ENCODE measurements around the gene LOC128125822.

The LOC128125822 gene

DNA sequence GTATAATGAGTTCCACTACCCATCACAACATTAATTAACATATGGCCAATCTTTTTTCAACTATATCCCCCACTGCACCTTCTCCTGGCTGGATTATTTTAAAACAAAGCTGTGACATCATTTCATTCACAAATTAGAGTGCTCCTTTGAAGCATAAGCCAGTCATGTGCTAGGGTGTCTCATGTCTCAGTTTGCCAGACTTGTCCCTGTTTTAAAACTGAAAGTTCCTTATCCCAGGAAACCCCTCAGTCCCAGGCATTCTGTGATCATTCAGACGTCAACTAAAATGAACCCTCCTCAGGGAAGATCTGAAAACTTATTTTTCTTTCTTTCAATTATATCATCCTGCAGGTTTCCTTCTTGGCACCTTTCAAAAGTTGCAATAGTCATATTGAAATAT is 29.3 kb upstream of the LOC128125822 start:
- H3K4me3 ChIP-seq (ENCODE audit: low read depth, low read length) = no peak overlapping the region

DNA sequence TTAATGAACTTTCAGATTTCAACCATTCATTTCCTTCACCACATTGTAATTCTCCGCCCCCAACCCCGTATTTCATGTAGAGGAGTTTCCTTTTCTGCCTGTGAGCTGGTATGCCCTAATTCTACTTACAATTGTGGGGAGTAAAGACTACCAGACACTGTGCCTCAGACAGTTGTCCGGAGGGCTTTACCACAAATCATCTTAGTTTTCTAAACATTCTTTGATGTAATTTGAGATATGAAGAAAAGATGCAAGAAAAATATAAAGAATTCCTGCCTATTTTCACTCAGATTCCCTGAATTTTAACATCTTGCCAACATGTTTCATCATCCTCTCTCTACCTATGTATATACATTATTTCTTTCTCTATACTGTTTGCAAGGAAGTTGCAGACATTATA is 28.3 kb upstream of the LOC128125822 start:
- peak; percentile 32 for DNase-seq (ENCODE audit: low read depth)
- TF ChIP-seq, protein P1, sequence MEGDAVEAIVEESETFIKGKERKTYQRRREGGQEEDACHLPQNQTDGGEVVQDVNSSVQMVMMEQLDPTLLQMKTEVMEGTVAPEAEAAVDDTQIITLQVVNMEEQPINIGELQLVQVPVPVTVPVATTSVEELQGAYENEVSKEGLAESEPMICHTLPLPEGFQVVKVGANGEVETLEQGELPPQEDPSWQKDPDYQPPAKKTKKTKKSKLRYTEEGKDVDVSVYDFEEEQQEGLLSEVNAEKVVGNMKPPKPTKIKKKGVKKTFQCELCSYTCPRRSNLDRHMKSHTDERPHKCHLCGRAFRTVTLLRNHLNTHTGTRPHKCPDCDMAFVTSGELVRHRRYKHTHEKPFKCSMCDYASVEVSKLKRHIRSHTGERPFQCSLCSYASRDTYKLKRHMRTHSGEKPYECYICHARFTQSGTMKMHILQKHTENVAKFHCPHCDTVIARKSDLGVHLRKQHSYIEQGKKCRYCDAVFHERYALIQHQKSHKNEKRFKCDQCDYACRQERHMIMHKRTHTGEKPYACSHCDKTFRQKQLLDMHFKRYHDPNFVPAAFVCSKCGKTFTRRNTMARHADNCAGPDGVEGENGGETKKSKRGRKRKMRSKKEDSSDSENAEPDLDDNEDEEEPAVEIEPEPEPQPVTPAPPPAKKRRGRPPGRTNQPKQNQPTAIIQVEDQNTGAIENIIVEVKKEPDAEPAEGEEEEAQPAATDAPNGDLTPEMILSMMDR (conservative IDR thresholded peaks at IDR 0.05; ENCODE audit: low read depth, low read length) = no peak
- no peak overlapping the region for H3K4me3 ChIP-seq (ENCODE audit: low read depth, low read length)

More for the DNA sequence above, 29.3 kb upstream of the LOC128125822 start:
- TF ChIP-seq, protein P1 (conservative IDR thresholded peaks at IDR 0.05; ENCODE audit: low read depth, low read length) = no peak
- no peak for DNase-seq (ENCODE audit: low read depth)

DNA sequence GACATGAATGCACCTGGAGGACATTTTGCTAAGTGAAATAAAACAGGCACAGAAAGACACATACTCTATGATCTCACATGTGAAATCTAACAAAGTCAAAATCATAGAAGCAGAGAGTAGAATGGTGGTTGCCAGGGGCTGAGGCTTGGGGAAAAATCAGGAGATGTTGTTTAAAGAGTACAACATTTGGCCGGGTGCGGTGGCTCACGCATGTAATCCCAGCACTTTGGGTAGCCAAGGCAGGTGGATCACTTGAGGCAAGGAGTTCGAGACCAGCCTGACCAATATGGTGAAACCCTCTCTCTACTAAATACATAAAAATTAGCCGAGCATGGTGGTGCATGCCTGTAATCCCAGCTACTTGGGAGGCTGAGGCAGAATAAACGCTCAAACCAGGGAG is 26.0 kb upstream of the LOC128125822 start:
- H3K4me3 ChIP-seq (ENCODE audit: low read depth, low read length) = no peak overlapping the region
- TF ChIP-seq, protein P1 (conservative IDR thresholded peaks at IDR 0.05; ENCODE audit: low read depth, low read length) = no peak
- no peak for DNase-seq (ENCODE audit: low read depth)

DNA sequence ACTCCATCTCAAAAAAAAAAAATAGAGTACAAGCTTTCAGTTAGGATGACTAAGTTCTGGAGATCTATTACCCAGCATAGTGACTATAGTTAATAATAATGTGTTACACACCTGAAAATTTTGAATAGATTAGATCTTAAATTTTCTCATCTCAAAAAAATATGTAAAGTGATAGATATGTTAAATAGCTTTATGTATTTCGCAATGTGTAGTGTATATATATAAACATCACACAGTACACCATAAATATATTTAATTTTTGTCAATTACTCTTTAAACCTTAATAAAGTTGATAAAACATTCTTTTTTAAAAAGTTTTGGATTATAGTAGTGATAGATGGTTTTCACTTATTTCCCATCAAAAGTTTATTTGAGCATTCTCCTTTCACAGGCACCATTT is 25.6 kb upstream of the LOC128125822 start:
- TF ChIP-seq, protein P1 (conservative IDR thresholded peaks at IDR 0.05; ENCODE audit: low read depth, low read length) = no peak
- no peak overlapping the region for H3K4me3 ChIP-seq (ENCODE audit: low read depth, low read length)
- no peak for DNase-seq (ENCODE audit: low read depth)

DNA sequence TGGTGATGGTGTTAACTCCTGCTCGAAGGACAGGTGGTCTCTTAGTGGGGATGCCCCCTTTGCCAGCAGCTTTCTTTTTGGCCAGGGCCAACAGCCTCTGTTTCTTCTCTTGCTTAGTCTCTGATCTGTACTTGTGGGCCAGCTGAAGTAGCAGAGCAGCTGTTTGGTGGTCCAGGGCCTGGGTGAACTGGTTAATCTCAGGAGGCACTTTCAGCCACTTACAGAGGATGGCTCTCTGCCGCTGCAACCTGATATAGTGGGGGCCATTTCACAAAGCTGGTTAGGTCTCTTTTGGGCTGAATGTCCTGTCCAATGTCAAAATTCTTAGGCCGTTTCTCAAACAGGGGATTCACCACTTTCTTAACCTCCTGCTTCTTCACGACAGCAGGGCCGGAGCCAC is 23.2 kb upstream of the LOC128125822 start:
- no peak for DNase-seq (ENCODE audit: low read depth)
- TF ChIP-seq, protein P1 (conservative IDR thresholded peaks at IDR 0.05; ENCODE audit: low read depth, low read length) = no peak
- H3K4me3 ChIP-seq (ENCODE audit: low read depth, low read length) = no peak overlapping the region

DNA sequence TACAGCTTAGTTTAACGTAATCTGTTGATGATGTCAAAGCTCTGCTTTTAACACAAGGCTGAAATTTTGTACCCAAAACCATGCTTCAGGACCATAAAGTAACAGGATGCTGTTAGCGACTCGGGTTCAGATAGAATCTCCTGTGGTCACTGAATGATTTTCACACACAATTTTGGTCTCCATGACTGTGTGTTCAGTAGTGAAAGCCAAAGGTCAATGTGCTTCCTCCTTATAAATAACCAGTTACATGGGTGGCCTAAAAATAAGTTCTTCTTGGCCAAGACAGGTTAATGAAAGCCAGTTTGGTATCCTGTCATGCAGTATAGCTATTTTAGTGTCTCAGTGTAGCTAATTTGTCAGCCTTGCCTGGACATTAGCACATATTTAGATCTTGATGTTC is 19.1 kb upstream of the LOC128125822 start:
- no peak overlapping the region for H3K4me3 ChIP-seq (ENCODE audit: low read depth, low read length)
- no peak for DNase-seq (ENCODE audit: low read depth)
- TF ChIP-seq, protein P1 (conservative IDR thresholded peaks at IDR 0.05; ENCODE audit: low read depth, low read length) = no peak

DNA sequence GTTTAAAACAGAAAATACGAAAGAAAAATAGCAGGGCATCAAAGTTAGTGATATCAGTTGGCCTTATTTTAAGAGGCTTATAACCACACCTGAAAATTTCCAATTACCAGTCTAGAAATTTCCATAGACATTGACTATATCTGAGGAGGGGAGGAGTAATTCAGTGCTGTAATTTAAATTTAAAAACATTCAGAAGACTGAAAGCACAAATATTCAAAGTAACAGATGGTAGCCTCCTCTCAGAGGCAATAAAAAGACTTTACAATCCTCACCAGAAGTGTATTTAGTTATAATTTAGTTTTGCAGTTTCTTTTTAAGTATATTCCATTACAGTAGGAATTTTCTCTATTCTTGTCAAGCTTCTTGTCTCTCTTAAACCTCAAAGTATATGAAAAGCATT is 18.4 kb upstream of the LOC128125822 start:
- no peak overlapping the region for H3K4me3 ChIP-seq (ENCODE audit: low read depth, low read length)
- no peak for DNase-seq (ENCODE audit: low read depth)
- TF ChIP-seq, protein P1 (conservative IDR thresholded peaks at IDR 0.05; ENCODE audit: low read depth, low read length) = no peak

Data from choroid plexus epithelial cell (primary cell).